Measurements from ENCODE around the gene SAPCD1. TPM values are rescaled to one million over a fixed set of nuclear protein-coding genes. Genes with fewer than 3 reads are reported as not detected.

The SAPCD1 gene
- polyA plus RNA-seq, 1 of the 3 experiments (the other 2 are of a cell fraction), result 5.9 TPM

GRCh38 chr6:31742894-31743293 is 19.6 kb upstream of the SAPCD1 start:
- Histone ChIP-seq H3K9ac (no peak overlapping the region), H3K27me3 (ENCODE audit: insufficient read depth) (no peaks in the 10 kb centered on the region), H3K9me2 (no peaks in the 10 kb centered on the region), H3K4me3 (ENCODE audit: low read depth in 2 of 2, low read length in 1 of 2) (no peak overlapping the region), H3K27ac (ENCODE audit: low read depth in 2 of 2, low read length in 1 of 2) (no peak overlapping the region), H3K79me2 (ENCODE audit: insufficient read depth) (peaks cover 13% of the 10 kb centered on the region), H2AFZ (ENCODE audit: low read depth) (no peak overlapping the region), H3K4me2 (no peak overlapping the region), H3K36me3 (replicated peaks in 1 of 2; ENCODE audit: control insufficient read depth in 1 of 2, insufficient read depth in 2 of 2, low read length in 1 of 2) (peaks cover 6 to 7% of the 10 kb centered on the region in 2 experiments), H3F3A (replicated peaks; ENCODE audit: insufficient read depth) (peaks cover 13% of the 10 kb centered on the region), H4K20me1 (ENCODE audit: insufficient read depth) (no peaks in the 10 kb centered on the region), H3K4me1 (ENCODE audit: control insufficient read depth in 1 of 2, insufficient read depth in 2 of 2, low read depth in 1 of 2, low read length in 1 of 2) (peaks cover 7 to 11% of the 10 kb centered on the region in 2 experiments; a peak in 2 of 4 replicates), H3K9me3 (no peaks in the 10 kb centered on the region)
- ChIA-PET POLR2A (no interaction called here), CTCF (no interaction called here)
- TF ChIP-seq MAX (IDR thresholded peaks at IDR 0.05; ENCODE audit: low read depth), result no peak
- TF ChIP-seq JUND (IDR thresholded peaks at IDR 0.05), result no peak
- no peak for TF ChIP-seq RXRA (IDR thresholded peaks at IDR 0.05; ENCODE audit: borderline replicate concordance, low read depth)
- no peak for TF ChIP-seq RCOR1 (IDR thresholded peaks at IDR 0.05; ENCODE audit: low read length)
- TF ChIP-seq GATA2 (CRISPR knock-in tag; IDR thresholded peaks at IDR 0.05), result no peak
- TF ChIP-seq MEF2A (IDR thresholded peaks at IDR 0.05; ENCODE audit: borderline replicate concordance, low read depth), result no peak
- TF ChIP-seq FOXM1 (IDR thresholded peaks at IDR 0.05; ENCODE audit: low read depth), result no peak
- no peak for TF ChIP-seq YY1 (IDR thresholded peaks at IDR 0.05; ENCODE audit: low read depth)
- no peak for TF ChIP-seq ZBTB33 (IDR thresholded peaks at IDR 0.05; ENCODE audit: borderline replicate concordance, low read depth)
- no peak for TF ChIP-seq IRF3 (IDR thresholded peaks at IDR 0.05; ENCODE audit: low read depth, low read length)
- 94% methylated on average over 3 of the region's 3 CpGs for WGBS (ENCODE audit: low lambda C conversion rate)
- no peak for DNase-seq

GRCh38 chr6:31744422-31744821 is 18.0 kb upstream of the SAPCD1 start:
- POLR2A ChIA-PET, result no interaction called here
- H3K9me2 ChIP-seq, result no peaks in the 10 kb centered on the region
- no peaks in the 10 kb centered on the region for H3K9me3 ChIP-seq
- peaks cover 6 to 13% of the 10 kb centered on the region in 2 experiments for H3K36me3 ChIP-seq (replicated peaks in 1 of 2; ENCODE audit: control insufficient read depth in 1 of 2, insufficient read depth in 2 of 2, low read length in 1 of 2)
- H3K79me2 ChIP-seq (ENCODE audit: insufficient read depth), result peaks cover 13% of the 10 kb centered on the region
- 90% methylated on average over 1 of the region's 1 CpG for WGBS (ENCODE audit: low lambda C conversion rate)
- H3K4me3 ChIP-seq (ENCODE audit: low read depth in 2 of 2, low read length in 1 of 2), result no peak overlapping the region
- no peak overlapping the region for H3K9ac ChIP-seq
- no peak overlapping the region for H3K27ac ChIP-seq (ENCODE audit: low read depth in 2 of 2, low read length in 1 of 2)
- CTCF ChIA-PET, result interaction anchor here (1.2 kb wide), 1 partner anchor 198 kb away, joined by 3 read pairs; the partner anchor contains the start of gene ATP6V1G2
- no peak overlapping the region for H3K4me2 ChIP-seq
- H2AFZ ChIP-seq (ENCODE audit: low read depth), result no peak overlapping the region
- no peaks in the 10 kb centered on the region for H4K20me1 ChIP-seq (ENCODE audit: insufficient read depth)
- TF ChIP-seq NFIC (IDR thresholded peaks at IDR 0.05; ENCODE audit: borderline replicate concordance), result no peak
- no peak for TF ChIP-seq IRF3 (IDR thresholded peaks at IDR 0.05; ENCODE audit: low read depth, low read length)
- TF ChIP-seq REST (IDR thresholded peaks at IDR 0.05; ENCODE audit: low read depth, low read length), result no peak
- no peak for TF ChIP-seq CTCF (IDR thresholded peaks at IDR 0.05)
- no peak for TF ChIP-seq MEF2A (IDR thresholded peaks at IDR 0.05; ENCODE audit: borderline replicate concordance, low read depth)
- no peak for TF ChIP-seq RCOR1 (IDR thresholded peaks at IDR 0.05; ENCODE audit: low read length)
- no peak for DNase-seq
- H3K27me3 ChIP-seq (ENCODE audit: insufficient read depth), result no peaks in the 10 kb centered on the region
- H3K4me1 ChIP-seq (ENCODE audit: control insufficient read depth in 1 of 2, insufficient read depth in 2 of 2, low read depth in 1 of 2, low read length in 1 of 2), result no peaks in the 10 kb centered on the region; a peak in 1 of 4 replicates
- peaks cover 3% of the 10 kb centered on the region for H3F3A ChIP-seq (replicated peaks; ENCODE audit: insufficient read depth)
